ENCODE measurements around the gene MTMR4.

The MTMR4 gene

DNA sequence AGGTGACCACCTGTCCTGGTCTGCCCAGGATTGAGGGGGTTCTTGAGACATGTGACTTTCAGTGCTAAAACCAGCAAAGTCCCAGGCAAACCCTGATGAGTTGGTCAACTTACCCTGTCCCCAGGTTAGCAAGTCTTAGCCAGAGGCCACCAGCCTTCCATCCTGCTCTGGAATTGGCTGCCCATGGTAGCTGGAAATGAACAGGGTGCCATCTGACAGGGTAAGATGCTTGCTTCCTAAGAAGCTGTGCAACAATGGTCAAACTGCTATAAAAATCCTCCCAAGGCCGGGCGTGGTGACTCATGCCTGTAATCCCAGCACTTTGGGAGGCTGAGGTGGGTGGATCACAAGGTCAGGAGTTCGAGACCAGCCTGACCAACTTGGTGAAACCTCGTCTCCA, 22.8 kb upstream of the MTMR4 start:
- Histone ChIP-seq H3K23ac (ENCODE audit: low read length in 2 of 2) (no peak overlapping the region), H3K79me1 (replicated peaks; ENCODE audit: low read length, poor library complexity, severe bottlenecking) (no peaks in the 10 kb centered on the region), H3K4ac (ENCODE audit: low read depth in 1 of 2, low read length in 2 of 2) (no peak overlapping the region), H3K4me1 (ENCODE audit: control insufficient read depth, insufficient read depth, low read depth, low read length) (peaks cover 3% of the 10 kb centered on the region), H3K9ac (ENCODE audit: low read length) (no peak overlapping the region), H3K4me3 (ENCODE audit: insufficient read depth in 1 of 2, low read depth in 1 of 2, low read length in 2 of 2) (no peak overlapping the region), H3K36me3 (ENCODE audit: control insufficient read depth in 1 of 2, insufficient read depth in 2 of 2, low read depth in 1 of 2, low read length in 2 of 2) (no peaks in the 10 kb centered on the region), H4K91ac (ENCODE audit: low read length) (no peak overlapping the region), H3K18ac (ENCODE audit: low read depth in 1 of 2, low read length in 2 of 2) (no peak overlapping the region), H3K14ac (ENCODE audit: low read length in 2 of 2) (no peak overlapping the region), H3K9me3 (ENCODE audit: control insufficient read depth, low read length) (no peaks in the 10 kb centered on the region), H2BK12ac (ENCODE audit: low read length in 2 of 2) (no peak overlapping the region), H2BK15ac (ENCODE audit: low read depth, poor library complexity, severe bottlenecking) (no peak overlapping the region), H3K27me3 (ENCODE audit: control insufficient read depth in 1 of 2, insufficient read depth in 1 of 2, low read length in 2 of 2) (peaks cover 70 to 80% of the 10 kb centered on the region in 2 experiments), H2BK120ac (ENCODE audit: low read depth, low read length) (no peak overlapping the region), H3K4me2 (ENCODE audit: low read length, poor library complexity, severe bottlenecking) (no peak overlapping the region), H4K8ac (ENCODE audit: low read length) (no peak overlapping the region), H2AK5ac (ENCODE audit: low read length, severe bottlenecking) (no peak overlapping the region), H3K27ac (ENCODE audit: low read length, poor library complexity, severe bottlenecking) (no peak overlapping the region), H2BK5ac (ENCODE audit: low read depth, low read length, poor library complexity, severe bottlenecking) (no peak overlapping the region), H2AFZ (ENCODE audit: low read depth, low read length) (no peak overlapping the region)
- WGBS, result 67% methylated on average over 4 of the region's 4 CpGs
- DNase-seq, result no peak

DNA sequence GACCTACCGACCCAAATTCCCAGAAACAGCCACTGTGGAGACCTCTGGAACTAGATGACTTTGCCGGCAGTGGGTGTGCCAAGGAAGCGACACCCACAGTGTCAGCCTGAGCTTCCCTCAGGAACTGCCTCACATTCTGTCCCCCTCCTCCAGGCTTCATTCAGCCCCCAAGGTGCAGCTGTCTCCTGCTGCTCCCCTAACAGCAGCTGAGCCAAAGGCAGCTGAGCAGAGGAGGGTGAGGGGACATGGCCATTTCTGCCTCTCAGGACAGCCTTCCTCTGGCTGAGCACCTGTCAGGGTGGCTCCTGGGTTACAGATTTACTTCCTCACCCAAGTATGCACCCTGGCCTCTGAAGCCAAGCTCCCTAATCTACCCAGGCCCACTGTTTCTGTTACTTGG, 22.1 kb upstream of the MTMR4 start:
- no peak for DNase-seq
- Histone ChIP-seq H3K36me3 (ENCODE audit: control insufficient read depth in 1 of 2, insufficient read depth in 2 of 2, low read depth in 1 of 2, low read length in 2 of 2) (no peaks in the 10 kb centered on the region), H3K4ac (ENCODE audit: low read depth in 1 of 2, low read length in 2 of 2) (no peak overlapping the region), H3K23ac (ENCODE audit: low read length in 2 of 2) (no peak overlapping the region), H2AK5ac (ENCODE audit: low read length, severe bottlenecking) (no peak overlapping the region), H2BK5ac (ENCODE audit: low read depth, low read length, poor library complexity, severe bottlenecking) (no peak overlapping the region), H2BK15ac (ENCODE audit: low read depth, poor library complexity, severe bottlenecking) (no peak overlapping the region), H2AFZ (ENCODE audit: low read depth, low read length) (no peak overlapping the region), H3K9me3 (ENCODE audit: control insufficient read depth, low read length) (no peaks in the 10 kb centered on the region), H3K9ac (ENCODE audit: low read length) (no peak overlapping the region), H4K91ac (ENCODE audit: low read length) (no peak overlapping the region), H3K4me1 (ENCODE audit: control insufficient read depth, insufficient read depth, low read depth, low read length) (peaks cover 7% of the 10 kb centered on the region), H2BK12ac (ENCODE audit: low read length in 2 of 2) (peak overlapping the region in 1 of 2 experiments; percentile 25), H3K27me3 (ENCODE audit: control insufficient read depth in 1 of 2, insufficient read depth in 1 of 2, low read length in 2 of 2) (peaks cover 70 to 77% of the 10 kb centered on the region in 2 experiments), H3K14ac (ENCODE audit: low read length in 2 of 2) (peak overlapping the region in 1 of 2 experiments; percentile 13), H3K4me2 (ENCODE audit: low read length, poor library complexity, severe bottlenecking) (no peak overlapping the region), H3K27ac (ENCODE audit: low read length, poor library complexity, severe bottlenecking) (no peak overlapping the region), H3K4me3 (ENCODE audit: insufficient read depth in 1 of 2, low read depth in 1 of 2, low read length in 2 of 2) (no peak overlapping the region), H3K18ac (ENCODE audit: low read depth in 1 of 2, low read length in 2 of 2) (no peak overlapping the region), H3K79me1 (replicated peaks; ENCODE audit: low read length, poor library complexity, severe bottlenecking) (no peaks in the 10 kb centered on the region), H2BK120ac (ENCODE audit: low read depth, low read length) (no peak overlapping the region), H4K8ac (ENCODE audit: low read length) (no peak overlapping the region)
- 85% methylated on average over 3 of the region's 3 CpGs for WGBS

DNA sequence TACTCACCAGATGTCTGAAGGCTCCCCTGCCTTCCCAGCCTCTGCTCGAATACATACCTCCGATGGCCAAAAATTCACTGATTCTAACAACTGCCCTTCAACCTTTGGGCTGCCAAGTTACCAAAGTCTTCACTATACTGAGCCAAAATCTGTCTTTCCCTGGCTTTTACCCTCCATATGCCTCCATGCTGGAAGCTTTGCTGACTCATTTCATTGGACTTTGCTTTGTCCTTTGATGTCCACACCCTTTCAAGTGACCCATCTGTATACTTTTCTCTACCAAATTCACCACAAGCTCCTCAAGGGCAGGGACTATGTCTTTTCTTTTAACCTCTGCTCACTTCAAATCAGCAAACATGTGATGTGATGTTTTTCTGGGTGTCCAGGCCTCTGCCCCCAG, 21.0 kb upstream of the MTMR4 start:
- Histone ChIP-seq H3K9ac (ENCODE audit: low read length) (no peak overlapping the region), H3K4me2 (ENCODE audit: low read length, poor library complexity, severe bottlenecking) (no peak overlapping the region), H3K18ac (ENCODE audit: low read depth in 1 of 2, low read length in 2 of 2) (peak overlapping the region in 1 of 2 experiments; percentile 11), H4K8ac (ENCODE audit: low read length) (no peak overlapping the region), H2BK5ac (ENCODE audit: low read depth, low read length, poor library complexity, severe bottlenecking) (no peak overlapping the region), H3K79me1 (replicated peaks; ENCODE audit: low read length, poor library complexity, severe bottlenecking) (no peaks in the 10 kb centered on the region), H3K23ac (ENCODE audit: low read length in 2 of 2) (no peak overlapping the region), H3K4me1 (ENCODE audit: control insufficient read depth, insufficient read depth, low read depth, low read length) (peaks cover 10% of the 10 kb centered on the region), H2BK12ac (ENCODE audit: low read length in 2 of 2) (no peak overlapping the region), H3K4ac (ENCODE audit: low read depth in 1 of 2, low read length in 2 of 2) (peak overlapping the region in 1 of 2 experiments; percentile 18), H2AFZ (ENCODE audit: low read depth, low read length) (no peak overlapping the region), H2BK15ac (ENCODE audit: low read depth, poor library complexity, severe bottlenecking) (no peak overlapping the region), H3K4me3 (ENCODE audit: insufficient read depth in 1 of 2, low read depth in 1 of 2, low read length in 2 of 2) (no peak overlapping the region), H3K9me3 (ENCODE audit: control insufficient read depth, low read length) (no peaks in the 10 kb centered on the region), H3K27ac (ENCODE audit: low read length, poor library complexity, severe bottlenecking) (no peak overlapping the region), H3K36me3 (ENCODE audit: control insufficient read depth in 1 of 2, insufficient read depth in 2 of 2, low read depth in 1 of 2, low read length in 2 of 2) (no peaks in the 10 kb centered on the region), H4K91ac (ENCODE audit: low read length) (no peak overlapping the region), H3K27me3 (ENCODE audit: control insufficient read depth in 1 of 2, insufficient read depth in 1 of 2, low read length in 2 of 2) (peaks cover 73 to 83% of the 10 kb centered on the region in 2 experiments), H2BK120ac (ENCODE audit: low read depth, low read length) (no peak overlapping the region), H3K14ac (ENCODE audit: low read length in 2 of 2) (no peak overlapping the region), H2AK5ac (ENCODE audit: low read length, severe bottlenecking) (no peak overlapping the region)
- 94% methylated on average over 2 of the region's 2 CpGs for WGBS
- peak; percentile 27 for DNase-seq

DNA sequence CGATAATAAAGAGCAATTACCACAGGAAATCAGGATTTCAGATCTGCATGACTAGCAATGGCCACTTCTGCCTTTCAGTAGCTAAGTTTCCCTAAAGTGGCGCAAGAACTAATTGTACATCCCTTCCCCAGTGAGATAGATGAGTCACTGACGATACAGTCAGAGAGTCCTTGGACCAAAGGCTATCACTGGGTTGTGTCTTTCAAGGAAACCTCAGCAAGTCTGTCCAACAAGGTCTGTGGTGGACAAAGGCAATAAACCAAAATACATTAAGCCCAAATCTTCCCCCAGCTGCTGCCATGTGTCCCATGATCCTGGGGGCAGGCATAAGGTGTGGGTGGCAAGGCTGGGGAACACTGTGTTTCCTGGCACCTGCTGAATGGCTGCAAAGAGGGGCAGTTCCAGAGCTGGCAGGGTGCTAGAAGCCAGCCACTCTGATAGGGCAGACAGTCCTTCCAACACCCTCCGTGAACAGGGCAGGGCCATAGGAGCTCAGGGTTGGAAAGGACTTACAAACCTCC, 20.5 kb upstream of the MTMR4 start:
- H3K4me2 ChIP-seq (ENCODE audit: low read length, poor library complexity, severe bottlenecking), result no peak overlapping the region
- no peak overlapping the region for H2BK15ac ChIP-seq (ENCODE audit: low read depth, poor library complexity, severe bottlenecking)
- no peak overlapping the region for H2AFZ ChIP-seq (ENCODE audit: low read depth, low read length)
- H3K23ac ChIP-seq (ENCODE audit: low read length in 2 of 2), result no peak overlapping the region
- no peak overlapping the region for H3K4me3 ChIP-seq (ENCODE audit: insufficient read depth in 1 of 2, low read depth in 1 of 2, low read length in 2 of 2)
- no peak overlapping the region for H2AK5ac ChIP-seq (ENCODE audit: low read length, severe bottlenecking)
- H3K9ac ChIP-seq (ENCODE audit: low read length), result no peak overlapping the region
- DNase-seq, result peak; percentile 86
- WGBS, result 60% methylated on average over 4 of the region's 4 CpGs
- H3K36me3 ChIP-seq (ENCODE audit: control insufficient read depth in 1 of 2, insufficient read depth in 2 of 2, low read depth in 1 of 2, low read length in 2 of 2), result no peaks in the 10 kb centered on the region
- H2BK5ac ChIP-seq (ENCODE audit: low read depth, low read length, poor library complexity, severe bottlenecking), result no peak overlapping the region
- no peak overlapping the region for H3K14ac ChIP-seq (ENCODE audit: low read length in 2 of 2)
- H3K79me1 ChIP-seq (replicated peaks; ENCODE audit: low read length, poor library complexity, severe bottlenecking), result no peaks in the 10 kb centered on the region
- peak overlapping the region in 1 of 2 experiments; percentile 2 for H2BK12ac ChIP-seq (ENCODE audit: low read length in 2 of 2)
- H3K4ac ChIP-seq (ENCODE audit: low read depth in 1 of 2, low read length in 2 of 2), result peak overlapping the region in 1 of 2 experiments; percentile 18
- peaks cover 10% of the 10 kb centered on the region for H3K4me1 ChIP-seq (ENCODE audit: control insufficient read depth, insufficient read depth, low read depth, low read length)
- H4K8ac ChIP-seq (ENCODE audit: low read length), result no peak overlapping the region
- peak overlapping the region in 1 of 2 experiments; percentile 11 for H3K18ac ChIP-seq (ENCODE audit: low read depth in 1 of 2, low read length in 2 of 2)
- H3K27ac ChIP-seq (ENCODE audit: low read length, poor library complexity, severe bottlenecking), result no peak overlapping the region
- H2BK120ac ChIP-seq (ENCODE audit: low read depth, low read length), result no peak overlapping the region
- no peak overlapping the region for H4K91ac ChIP-seq (ENCODE audit: low read length)
- peaks cover 70 to 83% of the 10 kb centered on the region in 2 experiments for H3K27me3 ChIP-seq (ENCODE audit: control insufficient read depth in 1 of 2, insufficient read depth in 1 of 2, low read length in 2 of 2)
- no peaks in the 10 kb centered on the region for H3K9me3 ChIP-seq (ENCODE audit: control insufficient read depth, low read length)

Data from mesenchymal stem cell (in vitro differentiated cells and primary cell).